ENCODE data around the gene KIF1A. TPM values are rescaled to one million over a fixed set of nuclear protein-coding genes. Genes with fewer than 3 reads are reported as not detected.

KIF1A gene
- total RNA-seq, 1 donor from 2014 or later, result 0.24 TPM

DNA sequence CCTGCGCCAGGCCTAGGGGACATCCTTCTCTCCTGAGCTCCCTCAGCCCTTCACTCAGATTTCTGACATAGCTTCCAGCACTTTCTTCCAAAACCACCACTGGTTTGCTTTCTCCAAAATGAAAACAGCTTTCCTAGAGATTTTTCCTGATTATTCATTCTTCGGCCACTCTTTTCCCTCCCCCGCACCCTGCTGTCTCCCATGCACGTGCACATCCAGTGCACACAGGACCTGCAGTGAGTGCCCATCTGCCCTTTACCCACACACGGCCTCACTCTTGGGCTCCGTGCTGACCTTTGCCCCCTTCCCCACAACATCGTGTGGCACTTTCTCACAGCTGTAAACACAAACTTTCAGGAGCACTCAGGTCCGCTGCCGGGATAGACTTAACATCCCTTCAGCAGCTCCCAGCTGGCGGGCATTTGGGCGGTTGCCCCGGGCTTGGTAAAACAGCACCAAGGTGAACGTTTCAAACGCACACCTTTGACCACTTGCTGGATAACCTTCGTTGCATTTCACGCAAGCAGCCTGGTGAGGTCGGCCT, 25.8 kb downstream of the KIF1A start:
- no peaks in the 10 kb centered on the region for H3K9me3 ChIP-seq
- intact Hi-C loops (cut with DNase I), result no loop called here
- TF ChIP-seq, protein P1, sequence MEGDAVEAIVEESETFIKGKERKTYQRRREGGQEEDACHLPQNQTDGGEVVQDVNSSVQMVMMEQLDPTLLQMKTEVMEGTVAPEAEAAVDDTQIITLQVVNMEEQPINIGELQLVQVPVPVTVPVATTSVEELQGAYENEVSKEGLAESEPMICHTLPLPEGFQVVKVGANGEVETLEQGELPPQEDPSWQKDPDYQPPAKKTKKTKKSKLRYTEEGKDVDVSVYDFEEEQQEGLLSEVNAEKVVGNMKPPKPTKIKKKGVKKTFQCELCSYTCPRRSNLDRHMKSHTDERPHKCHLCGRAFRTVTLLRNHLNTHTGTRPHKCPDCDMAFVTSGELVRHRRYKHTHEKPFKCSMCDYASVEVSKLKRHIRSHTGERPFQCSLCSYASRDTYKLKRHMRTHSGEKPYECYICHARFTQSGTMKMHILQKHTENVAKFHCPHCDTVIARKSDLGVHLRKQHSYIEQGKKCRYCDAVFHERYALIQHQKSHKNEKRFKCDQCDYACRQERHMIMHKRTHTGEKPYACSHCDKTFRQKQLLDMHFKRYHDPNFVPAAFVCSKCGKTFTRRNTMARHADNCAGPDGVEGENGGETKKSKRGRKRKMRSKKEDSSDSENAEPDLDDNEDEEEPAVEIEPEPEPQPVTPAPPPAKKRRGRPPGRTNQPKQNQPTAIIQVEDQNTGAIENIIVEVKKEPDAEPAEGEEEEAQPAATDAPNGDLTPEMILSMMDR (IDR thresholded peaks at IDR 0.05), result no peak
- H3K27ac ChIP-seq, result no peak overlapping the region
- DNase-seq (no peak), ATAC-seq (no peak)
- no peak overlapping the region for H3K4me3 ChIP-seq
- no peaks in the 10 kb centered on the region for H3K4me1 ChIP-seq
- H3K27me3 ChIP-seq (ENCODE audit: low read depth), result peaks cover 8% of the 10 kb centered on the region
- H3K36me3 ChIP-seq, result no peaks in the 10 kb centered on the region

DNA sequence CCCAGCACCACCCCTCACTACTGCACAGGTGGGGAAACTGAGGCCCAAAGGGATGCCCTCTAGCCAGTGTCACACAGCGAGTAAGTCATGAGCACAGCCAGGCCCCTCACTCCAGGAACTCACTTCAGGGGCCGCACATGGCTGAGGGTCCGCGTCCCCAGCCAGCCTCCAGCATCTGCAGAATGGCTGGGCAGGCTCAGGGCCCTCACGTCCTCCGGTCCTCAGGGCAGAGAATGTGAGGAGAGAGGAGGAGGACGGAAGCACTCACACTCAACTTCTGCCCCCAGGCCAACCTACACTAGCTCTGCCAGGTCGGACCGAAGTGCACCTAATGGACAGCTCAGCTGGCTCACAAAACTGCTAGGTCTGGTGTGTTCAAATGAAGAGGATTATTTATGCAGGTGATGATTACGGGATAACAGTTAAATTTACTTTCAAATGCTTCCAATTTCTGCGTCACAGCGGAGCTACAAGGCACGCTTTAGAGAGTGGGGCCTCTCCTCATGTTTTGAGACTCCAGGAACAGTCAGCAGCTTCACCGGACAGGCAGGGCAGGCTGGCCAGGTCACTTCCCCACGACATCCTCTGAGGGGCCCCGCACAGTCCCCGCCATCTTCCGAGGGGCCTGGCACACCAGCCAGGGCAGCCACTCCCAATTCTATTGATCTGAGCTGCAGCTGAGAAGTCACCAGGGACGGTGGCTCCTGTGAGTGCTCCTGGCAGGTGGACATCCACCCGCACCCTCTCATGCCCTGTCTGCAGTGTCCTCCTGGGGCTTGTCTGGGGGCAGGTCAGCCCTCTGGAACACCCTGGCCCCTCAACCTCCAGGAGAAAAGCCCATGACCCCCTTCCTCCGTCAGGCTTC, 26.5 kb downstream of the KIF1A start:
- ATAC-seq (no peak), DNase-seq (peak; percentile 35)
- intact Hi-C loops (cut with DNase I), result no loop called here
- Histone ChIP-seq H3K4me1 (no peaks in the 10 kb centered on the region), H3K4me3 (no peak overlapping the region), H3K9me3 (no peaks in the 10 kb centered on the region), H3K27ac (no peak overlapping the region), H3K36me3 (no peaks in the 10 kb centered on the region), H3K27me3 (ENCODE audit: low read depth) (peaks cover 8% of the 10 kb centered on the region)
- TF ChIP-seq, protein P1 (IDR thresholded peaks at IDR 0.05), result no peak

DNA sequence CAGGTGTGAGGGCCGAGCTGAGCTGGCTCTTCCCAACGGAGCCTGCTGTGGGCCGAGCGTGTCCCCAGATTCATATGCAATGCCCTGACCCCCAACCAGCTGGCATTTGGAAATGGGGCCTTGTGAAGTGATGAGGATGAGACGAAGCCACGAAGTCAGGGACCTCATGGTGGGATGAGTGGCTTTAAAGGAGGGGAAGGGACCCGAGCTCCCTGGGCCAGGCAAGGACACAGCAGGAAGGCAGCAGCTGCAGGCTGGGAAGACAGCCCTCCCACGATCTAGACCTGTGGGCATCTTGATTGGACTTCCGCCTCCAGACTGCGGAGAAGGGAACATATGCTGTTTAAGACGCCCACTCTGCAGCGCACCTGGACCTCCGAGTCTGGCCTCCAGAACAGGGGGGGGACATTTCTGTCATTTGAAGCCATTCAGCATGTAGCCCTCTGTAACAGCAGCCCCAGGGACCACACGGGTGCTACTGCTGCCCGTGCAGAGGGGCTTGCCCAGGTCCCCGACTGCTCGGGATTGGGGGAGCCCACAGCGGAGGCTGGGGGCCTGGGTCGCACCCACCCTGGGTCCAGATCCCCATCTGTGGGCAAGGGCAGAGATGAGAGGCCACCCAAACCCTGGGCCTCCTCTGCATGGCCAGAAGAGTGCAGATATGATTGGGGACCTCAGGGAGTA, 27.2 kb downstream of the KIF1A start:
- Histone ChIP-seq H3K9me3 (no peaks in the 10 kb centered on the region), H3K27ac (no peak overlapping the region), H3K36me3 (no peaks in the 10 kb centered on the region), H3K4me1 (no peaks in the 10 kb centered on the region), H3K4me3 (no peak overlapping the region), H3K27me3 (ENCODE audit: low read depth) (peaks cover 7% of the 10 kb centered on the region)
- intact Hi-C loops (cut with DNase I), result no loop called here
- TF ChIP-seq, protein P1 (IDR thresholded peaks at IDR 0.05), result no peak
- no peak for ATAC-seq
- DNase-seq, result no peak

DNA sequence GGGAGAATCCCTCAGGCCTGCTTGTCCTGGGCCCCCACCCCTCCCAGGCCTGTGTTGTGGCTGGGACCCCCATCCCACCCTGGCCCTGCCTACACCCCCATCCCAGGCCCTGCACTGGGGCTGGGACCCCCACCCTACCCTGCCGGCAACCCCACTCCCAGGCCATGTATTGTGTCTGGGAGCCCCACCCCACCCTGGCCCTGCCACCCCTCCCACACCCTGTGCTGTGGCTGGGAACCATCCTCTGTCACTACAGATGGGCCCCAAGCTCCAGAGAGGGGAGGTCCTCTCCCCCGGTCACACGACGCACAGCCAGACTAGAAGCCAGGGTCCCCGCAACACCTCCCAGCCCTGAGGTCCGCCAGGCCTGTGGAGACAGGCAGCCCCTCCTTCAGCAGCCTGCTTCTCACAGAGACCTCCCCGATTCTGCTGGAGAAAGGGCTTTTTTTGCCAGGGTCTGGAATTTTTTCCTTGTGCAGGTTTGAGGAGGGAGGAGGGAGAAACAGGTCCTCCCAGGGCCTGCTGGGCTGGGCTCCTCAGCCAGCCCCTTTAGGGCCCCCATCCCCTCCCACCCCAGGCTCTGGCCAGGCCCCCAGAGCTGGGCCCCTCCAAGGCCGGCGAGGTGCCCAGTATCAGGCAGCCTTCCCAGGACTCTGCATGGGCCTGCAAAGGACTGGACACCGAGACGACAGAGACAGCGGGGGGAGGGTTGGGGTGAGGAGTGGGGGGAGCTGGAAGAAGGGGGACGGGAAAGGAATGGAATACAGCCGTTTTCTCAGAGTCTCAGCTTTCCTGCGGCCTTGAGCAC, 28.0 kb downstream of the KIF1A start:
- TF ChIP-seq, protein P1 (IDR thresholded peaks at IDR 0.05), result no peak
- no peak overlapping the region for H3K27ac ChIP-seq

DNA sequence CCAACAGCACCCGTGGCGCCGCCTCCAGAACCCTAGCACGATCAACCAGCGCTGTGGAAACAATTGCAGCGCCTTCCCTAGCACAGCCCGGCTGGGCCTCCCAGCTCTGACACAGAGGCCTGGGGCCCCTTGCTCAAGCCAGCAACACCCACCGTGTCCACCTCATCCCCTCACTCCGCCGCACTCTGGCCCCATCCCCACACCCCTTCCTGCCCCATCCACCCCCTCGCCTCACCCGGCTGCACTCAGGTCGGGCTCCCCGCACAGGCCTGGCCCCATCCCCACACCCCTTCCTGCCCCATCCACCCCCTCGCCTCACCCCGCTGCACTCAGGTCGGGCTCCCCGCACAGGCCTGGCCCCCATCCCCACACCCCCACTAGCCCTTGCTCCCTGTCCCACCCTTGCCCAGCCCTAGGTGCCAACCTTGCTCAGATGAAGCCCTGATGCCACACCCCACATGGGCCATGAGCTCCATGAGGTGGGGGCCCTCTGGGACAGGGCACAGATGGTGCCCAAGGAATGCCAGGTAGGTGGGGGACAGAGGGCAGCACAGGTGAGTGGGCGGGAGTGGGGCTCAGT, 28.7 kb downstream of the KIF1A start:
- DNase-seq (no peak), ATAC-seq (no peak)
- Histone ChIP-seq H3K4me3 (no peak overlapping the region), H3K27me3 (ENCODE audit: low read depth) (peaks cover 16% of the 10 kb centered on the region), H3K27ac (no peak overlapping the region), H3K4me1 (no peaks in the 10 kb centered on the region), H3K9me3 (no peaks in the 10 kb centered on the region), H3K36me3 (no peaks in the 10 kb centered on the region)
- intact Hi-C loops (cut with DNase I), result no loop called here
- TF ChIP-seq, protein P1 (IDR thresholded peaks at IDR 0.05), result no peak

More for the DNA sequence above, 28.0 kb downstream of the KIF1A start:
- DNase-seq (no peak), ATAC-seq (no peak)
- H3K4me3 ChIP-seq, result no peak overlapping the region
- no peaks in the 10 kb centered on the region for H3K4me1 ChIP-seq
- H3K36me3 ChIP-seq, result no peaks in the 10 kb centered on the region
- no peaks in the 10 kb centered on the region for H3K9me3 ChIP-seq
- intact Hi-C loops (cut with DNase I), result no loop called here
- H3K27me3 ChIP-seq (ENCODE audit: low read depth), result peaks cover 9% of the 10 kb centered on the region

Measured in lower lobe of right lung (tissue), 2 donors.